Measurements from ENCODE around the gene TMEM82.

Gene TMEM82

GRCh38 chr1:15758343-15758931, 16.1 kb downstream of the TMEM82 start, which contains the start of gene FBLIM1:
Gene FBLIM1, plus strand, starts transcription at chr1:15758795. Its CDS starts 6,189 bp downstream, at chr1:15764984.
- DNase-seq = no peak

- no peak for DNase-seq
These were observed 16.8 kb downstream of the TMEM82 start for GRCh38 chr1:15758953-15759661.

GRCh38 chr1:15760520-15761211, 18.4 kb downstream of the TMEM82 start:
- DNase-seq = no peak

GRCh38 chr1:15761366-15762128, 19.2 kb downstream of the TMEM82 start:
- no peak for DNase-seq

GRCh38 chr1:15762546-15762945, 20.2 kb downstream of the TMEM82 start:
- no peak for DNase-seq

- no peak for DNase-seq
These were observed 22.0 kb downstream of the TMEM82 start for GRCh38 chr1:15764269-15764764.

- DNase-seq = no peak
These were observed 22.6 kb downstream of the TMEM82 start for GRCh38 chr1:15764890-15765289.

GRCh38 chr1:15765495-15766194, 23.3 kb downstream of the TMEM82 start:
- no peak for DNase-seq

GRCh38 chr1:15767941-15768340, 25.6 kb downstream of the TMEM82 start:
- no peak for DNase-seq

- no peak for DNase-seq
These were observed 26.1 kb downstream of the TMEM82 start for GRCh38 chr1:15768388-15768787.

GRCh38 chr1:15770313-15770962, 28.1 kb downstream of the TMEM82 start:
- no peak for DNase-seq

- DNase-seq = no peak
These were observed 29.7 kb downstream of the TMEM82 start for GRCh38 chr1:15771836-15772515.

- no peak for DNase-seq
These were observed 33.4 kb downstream of the TMEM82 start for GRCh38 chr1:15775706-15776105.

GRCh38 chr1:15777909-15778707, 35.8 kb downstream of the TMEM82 start:
- no peak for DNase-seq

- no peak for DNase-seq
These were observed 43.4 kb downstream of the TMEM82 start for GRCh38 chr1:15785683-15786082.

- no peak for DNase-seq
These were observed 44.3 kb downstream of the TMEM82 start for GRCh38 chr1:15786581-15786980.

- no peak for DNase-seq
These were observed 46.5 kb downstream of the TMEM82 start for GRCh38 chr1:15788624-15789301.

GRCh38 chr1:15796086-15796462, 53.8 kb downstream of the TMEM82 start:
- no peak for DNase-seq
